Hepatocyte (in vitro differentiated cells): ENCODE results near the gene KLF2. TPM values are rescaled to one million over a fixed set of nuclear protein-coding genes. Genes with fewer than 3 reads are reported as not detected.

Source experiments
- DNase-seq: peaks from one replicate; pipeline ENCODE4 v3.0.0-alpha.2; 2016; ENCODE audit warnings: low spot score
- H2AFZ ChIP-seq: fragments of 200-600 bp; sonication (generic); 2 replicates; pipeline ENCODE4 v1.6.0; 2016; ENCODE audit warnings: antibody characterized with exemption, mild to moderate bottlenecking
- H3K27ac ChIP-seq: fragments of 200-600 bp; sonication (generic); 2 replicates; pipeline ENCODE4 v1.5.1; 2016; ENCODE audit warnings: mild to moderate bottlenecking
- H3K27me3 ChIP-seq: fragments of 200-600 bp; sonication (generic); 2 replicates; pipeline ENCODE4 v1.6.1; 2016
- H3K36me3 ChIP-seq: fragments of 200-600 bp; sonication (generic); replicated peaks from 2 replicates; pipeline ENCODE4 v1.5.1; 2016; ENCODE audit warnings: low read depth; ENCODE audit not compliant: insufficient read depth
- H3K4me1 ChIP-seq: fragments of 200-600 bp; sonication (generic); 2 replicates; pipeline ENCODE4 v1.5.1; 2016; ENCODE audit warnings: mild to moderate bottlenecking, moderate library complexity; ENCODE audit not compliant: insufficient read depth
- H3K4me2 ChIP-seq: fragments of 200-600 bp; sonication (generic); 2 replicates; pipeline ENCODE4 v1.6.0; 2016
- H3K4me3 ChIP-seq: fragments of 200-600 bp; sonication (generic); 2 replicates; pipeline ENCODE4 v1.5.1; 2016; ENCODE audit warnings: mild to moderate bottlenecking
- H3K79me2 ChIP-seq: fragments of 200-600 bp; sonication (generic); 2 replicates; pipeline ENCODE4 v1.6.0; 2017; ENCODE audit warnings: mild to moderate bottlenecking
- H3K9me2 ChIP-seq: fragments of 200-600 bp; sonication (generic); replicated peaks from 2 replicates; pipeline ENCODE4 v1.6.0; 2017; ENCODE audit warnings: mild to moderate bottlenecking; ENCODE audit not compliant: insufficient read depth
- H3K9me3 ChIP-seq: fragments of 200-600 bp; sonication (generic); 2 replicates; pipeline ENCODE4 v1.5.1; 2016; ENCODE audit warnings: low read depth, mild to moderate bottlenecking
- H4K20me1 ChIP-seq: fragments of 200-600 bp; sonication (generic); 2 replicates; pipeline ENCODE4 v1.6.0; 2016; ENCODE audit warnings: mild to moderate bottlenecking; ENCODE audit not compliant: insufficient read depth, poor library complexity, severe bottlenecking
- CTCF ChIP-seq: fragments of 200-600 bp; sonication (generic); IDR thresholded peaks from 2 replicates; pipeline ENCODE4 v1.5.1; 2016; ENCODE audit warnings: antibody characterized with exemption, mild to moderate bottlenecking; ENCODE audit not compliant: poor library complexity
- EZH2 ChIP-seq: fragments of 200-600 bp; sonication (generic); IDR thresholded peaks from 2 replicates; pipeline ENCODE4 v1.6.1; 2016; ENCODE audit warnings: antibody characterized with exemption, mild to moderate bottlenecking, borderline replicate concordance
- EZH2phosphoT487 ChIP-seq: fragments of 200-600 bp; sonication (generic); IDR thresholded peaks from one replicate; pipeline ENCODE4 v1.6.1; 2018; ENCODE audit warnings: antibody characterized with exemption, mild to moderate bottlenecking, low read depth, moderate library complexity; ENCODE audit not compliant: unreplicated experiment, severe bottlenecking
- WGBS: methylation state at CpG from one replicate; pipeline ENCODE4 v1.1.6; 2016; ENCODE audit warnings: low lambda C conversion rate; ENCODE audit errors: missing lambda C conversion rate; 5-methylcytosine and 5-hydroxymethylcytosine counted together
- polyA plus RNA-seq: library from polyadenylated mRNA; unstranded; fragments of >200 nt; fragmentation: Nextera tagmentation; extraction: Ambion mirVana; gene quantifications from 2 replicates; pipeline ENCODE4 v1.2.1, GENCODE V29; 2016
- total RNA-seq: library from RNA; depleted of rRNA; stranded (reverse); fragments of >200 nt; gene quantifications from 2 replicates; pipeline ENCODE4 v1.2.3, GENCODE V29; 2014

Gene KLF2
- total and polyA plus RNA-seq, 2 experiments from 2014 or later, result 4.5 to 27.7 TPM

GRCh38 chr19:16337809-16338469, 13.3 kb downstream of the KLF2 start:
- WGBS, result 85% methylated on average over 13 of the region's 13 CpGs

GRCh38 chr19:16338470-16339360, 14.1 kb downstream of the KLF2 start:
- no peaks in the 10 kb centered on the region for H3K9me2 ChIP-seq
- WGBS, result 68% methylated on average over 30 of the region's 30 CpGs
- no peak overlapping the region for H3K4me2 ChIP-seq
- no peak overlapping the region for H2AFZ ChIP-seq
- peaks cover 3% of the 10 kb centered on the region for H3K4me1 ChIP-seq
- TF ChIP-seq EZH2phosphoT487 (no peak), EZH2 (no peak), CTCF (no peak)
- no peak overlapping the region for H3K27ac ChIP-seq
- H3K27me3 ChIP-seq, result no peaks in the 10 kb centered on the region
- no peak overlapping the region for H3K4me3 ChIP-seq
- H3K79me2 ChIP-seq, result no peaks in the 10 kb centered on the region
- no peak for DNase-seq
- no peaks in the 10 kb centered on the region for H4K20me1 ChIP-seq
- no peaks in the 10 kb centered on the region for H3K36me3 ChIP-seq
- no peaks in the 10 kb centered on the region for H3K9me3 ChIP-seq

More at GRCh38 chr19:16337809-16338469, 13.3 kb downstream of the KLF2 start:
- no peak for DNase-seq
- H3K4me3 ChIP-seq, result no peak overlapping the region
- no peak overlapping the region for H2AFZ ChIP-seq
- H3K4me2 ChIP-seq, result no peak overlapping the region
- H3K9me3 ChIP-seq, result no peaks in the 10 kb centered on the region
- no peaks in the 10 kb centered on the region for H3K27me3 ChIP-seq
- H4K20me1 ChIP-seq, result no peaks in the 10 kb centered on the region
- no peaks in the 10 kb centered on the region for H3K79me2 ChIP-seq
- peaks cover 3% of the 10 kb centered on the region for H3K4me1 ChIP-seq
- H3K9me2 ChIP-seq, result no peaks in the 10 kb centered on the region
- no peak overlapping the region for H3K27ac ChIP-seq
- H3K36me3 ChIP-seq, result no peaks in the 10 kb centered on the region
- TF ChIP-seq EZH2phosphoT487, result no peak
- no peak for TF ChIP-seq EZH2
- TF ChIP-seq CTCF, result no peak

- Histone ChIP-seq H3K4me3 (no peak overlapping the region), H3K36me3 (no peaks in the 10 kb centered on the region), H3K27ac (no peak overlapping the region), H2AFZ (no peak overlapping the region), H3K9me2 (no peaks in the 10 kb centered on the region), H3K27me3 (no peaks in the 10 kb centered on the region), H4K20me1 (no peaks in the 10 kb centered on the region), H3K9me3 (no peaks in the 10 kb centered on the region), H3K4me1 (peaks cover 3% of the 10 kb centered on the region), H3K79me2 (no peaks in the 10 kb centered on the region), H3K4me2 (no peak overlapping the region)
- 89% methylated on average over 6 of the region's 6 CpGs for WGBS
- no peak for DNase-seq
- no peak for TF ChIP-seq EZH2phosphoT487
- no peak for TF ChIP-seq CTCF
- no peak for TF ChIP-seq EZH2
Measured at GRCh38 chr19:16339361-16339725, 14.7 kb downstream of the KLF2 start.
